ENCODE measurements around the gene ERC2. TPM values are rescaled to one million over a fixed set of nuclear protein-coding genes. Genes with fewer than 3 reads are reported as not detected.

The ERC2 gene
- total and polyA plus RNA-seq, 2 of the 8 experiments (the other 6 are each of a cell fraction or from before 2014, with no cell fraction given) = 16.4 to 22.8 TPM

GRCh38 chr3:55802816-55803215 is 665.5 kb downstream of the ERC2 start:
- no peaks in the 10 kb centered on the region for H3K27me3 ChIP-seq (replicated peaks in 1 of 4; ENCODE audit: control insufficient read depth in 3 of 4, extremely low read depth in 1 of 4, insufficient read depth in 3 of 4, low read length in 3 of 4)
- H2BK120ac ChIP-seq (replicated peaks; ENCODE audit: low read depth, low read length) = no peak overlapping the region
- no peaks in the 10 kb centered on the region for H3K79me2 ChIP-seq (ENCODE audit: control insufficient read depth in 1 of 2, insufficient read depth in 2 of 2, low read length in 2 of 2)
- no peaks in the 10 kb centered on the region for H3K23me2 ChIP-seq (ENCODE audit: low read depth, low read length)
- ChIA-PET POLR2A (ENCODE audit: partially characterized antibody) (no interaction called here), CTCF (ENCODE audit: partially characterized antibody) (interaction anchor here (0.8 kb wide), 1 partner anchor 8 kb away, joined by 3 read pairs; no protein-coding TSS in a partner anchor)
- WGBS, 2 experiments (ENCODE audit: extremely low coverage in 1 of 2, insufficient coverage in 1 of 2, insufficient read length in 1 of 2, insufficient replicate concordance in 2 of 2, low coverage in 1 of 2, low lambda C conversion rate in 2 of 2, missing lambda C conversion rate in 1 of 2) = 96% methylated on average over 4 of the region's 4 CpGs; no CpG with 5 or more reads in 1 of the 2 experiments
- H2BK20ac ChIP-seq (ENCODE audit: low read length) = no peak overlapping the region
- no peak overlapping the region for H3K23ac ChIP-seq (ENCODE audit: insufficient read length)
- H3K14ac ChIP-seq (ENCODE audit: insufficient read length) = no peak overlapping the region
- DNase-seq (ENCODE audit: low read depth in 1 of 2, low spot score in 2 of 2) (no peak), FAIRE-seq (no peak)
- H3K4me2 ChIP-seq (ENCODE audit: insufficient read depth in 1 of 2, low read depth in 2 of 2, low read length in 2 of 2) = no peak overlapping the region
- no peak overlapping the region for H2AK5ac ChIP-seq (ENCODE audit: low read depth, low read length)
- no peak overlapping the region for H2BK12ac ChIP-seq (ENCODE audit: low read depth, low read length)
- no peak overlapping the region for H3K9ac ChIP-seq (replicated peaks in 1 of 4; ENCODE audit: extremely low read depth in 1 of 4, low read depth in 3 of 4, low read length in 3 of 4)
- H3K79me1 ChIP-seq (ENCODE audit: low read depth, low read length) = no peaks in the 10 kb centered on the region
- H4K5ac ChIP-seq (ENCODE audit: insufficient read length, low read depth, low read length) = no peak overlapping the region
- H3K27ac ChIP-seq (ENCODE audit: low read depth, low read length) = no peak overlapping the region
- H3K4ac ChIP-seq (replicated peaks; ENCODE audit: insufficient read length, low read depth, low read length) = no peak overlapping the region
- H4K8ac ChIP-seq (ENCODE audit: extremely low read depth, insufficient read depth, low read length) = no peak overlapping the region
- no peak overlapping the region for H4K91ac ChIP-seq (replicated peaks; ENCODE audit: insufficient read length, low read length)
- H4K20me1 ChIP-seq (replicated peaks in 1 of 2; ENCODE audit: control insufficient read depth in 1 of 2, insufficient read depth in 2 of 2, low read length in 2 of 2) = no peaks in the 10 kb centered on the region
- no peak overlapping the region for H3K56ac ChIP-seq (replicated peaks; ENCODE audit: insufficient read length, low read depth, low read length)
- H3K36me3 ChIP-seq (ENCODE audit: control insufficient read depth in 2 of 4, insufficient read depth in 4 of 4, low read length in 3 of 4) = no peaks in the 10 kb centered on the region
- no peak overlapping the region for H3K18ac ChIP-seq (ENCODE audit: extremely low read depth, low read length)
- H2AFZ ChIP-seq (ENCODE audit: low read length) = no peak overlapping the region
- TF ChIP-seq CTCF (IDR thresholded peaks at IDR 0.05; ENCODE audit: control extremely low read depth in 1 of 3, insufficient read depth in 1 of 3, low read depth in 1 of 3, low read length in 3 of 3) = no peak
- no peak overlapping the region for H2BK15ac ChIP-seq (ENCODE audit: low read length)
- no peaks in the 10 kb centered on the region for H3K4me1 ChIP-seq (replicated peaks in 1 of 4; ENCODE audit: control insufficient read depth in 3 of 4, insufficient read depth in 4 of 4, low read length in 3 of 4)
- no peaks in the 10 kb centered on the region for H3K9me3 ChIP-seq (ENCODE audit: insufficient read depth in 2 of 2, low read depth in 1 of 2, low read length in 1 of 2)
- H3K4me3 ChIP-seq (ENCODE audit: extremely low read depth in 1 of 4, insufficient read depth in 2 of 4, low read depth in 3 of 4, low read length in 4 of 4) = no peak overlapping the region
- H2BK5ac ChIP-seq (ENCODE audit: low read depth, low read length) = no peak overlapping the region

All from H1 (cell line).